Right ventricle myocardium superior (tissue), 1 donor: Measurements from ENCODE around the gene VMA21. TPM values are rescaled to one million over a fixed set of nuclear protein-coding genes. Genes with fewer than 3 reads are reported as not detected.

ENCODE experiments used
- ATAC-seq: fragments of 200-7000 bp; cut with Tn5 transposase; one replicate; pipeline ENCODE4 v1.9.1; 2020; ENCODE audit warnings: mild to moderate bottlenecking; ENCODE audit not compliant: poor library complexity
- DNase-seq: peaks from one replicate; pipeline ENCODE4 v3.0.0-alpha.2; 2020
- intact Hi-C: fragments of 100-400 bp; cut with DNase I; formaldehyde crosslinking; loops from one replicate; pipeline ENCODE4 v1.11.2; 2022
- long read RNA-seq: library from polyadenylated mRNA; unstranded; transcript quantifications from one replicate; pipeline ENCODE4 v2.0.0, GENCODE V29; 2021
- total RNA-seq: library from RNA; stranded (reverse); fragmentation: NEBNext Ultra II Directional; extraction: Animal tissue kit (Norgen Biotek cat#: 25700); gene quantifications from one replicate; pipeline ENCODE4 v1.2.1, GENCODE V29; 2021
- donor health status: DM: no; HTN: yes; CAD: no; lungs with severe emphysema.

The VMA21 gene
- 17.2 TPM for total RNA-seq
- long read RNA-seq, full-length matches to known transcripts: 23 of 26 reads
- long read RNA-seq, partial matches to known transcripts: 0 of 26 reads
- long read RNA-seq, other reads (novel, unspliced or antisense): 3 of 26 reads

- intact Hi-C loops: no loop called here
- peak; percentile 96 for DNase-seq
- peak; percentile 100 for ATAC-seq
These were observed at the start of gene VMA21 for GRCh38 chrX:151396825-151397740. Gene VMA21, plus strand, starts transcription at chrX:151397206. Its CDS starts 103 bp downstream, at chrX:151397309.

GRCh38 chrX:151359341-151359740 lies 37.7 kb upstream of the VMA21 start:
- ATAC-seq (no peak), DNase-seq (no peak)
- intact Hi-C loops: no loop called here

GRCh38 chrX:151359931-151360871 lies 36.8 kb upstream of the VMA21 start:
- peak; percentile 74 for ATAC-seq
- intact Hi-C loops: no loop called here
- DNase-seq: no peak

GRCh38 chrX:151363316-151363715 lies 33.7 kb upstream of the VMA21 start:
- intact Hi-C loops: no loop called here
- no peak for DNase-seq
- ATAC-seq: no peak

- intact Hi-C loops: no loop called here
- DNase-seq (no peak), ATAC-seq (no peak)
These were observed 31.4 kb upstream of the VMA21 start for GRCh38 chrX:151365579-151365978.

GRCh38 chrX:151370906-151371305 lies 26.1 kb upstream of the VMA21 start:
- intact Hi-C loops: no loop called here
- ATAC-seq: no peak
- no peak for DNase-seq

GRCh38 chrX:151384807-151385206 lies 12.2 kb upstream of the VMA21 start:
- ATAC-seq (no peak), DNase-seq (no peak)
- intact Hi-C loops: no loop called here

GRCh38 chrX:151386838-151387459 lies 10.1 kb upstream of the VMA21 start:
- DNase-seq (no peak), ATAC-seq (peak; percentile 51)
- intact Hi-C loops: no loop called here

GRCh38 chrX:151391722-151392121 lies 5.3 kb upstream of the VMA21 start:
- intact Hi-C loops: no loop called here
- DNase-seq: no peak

GRCh38 chrX:151393514-151393913 lies 3.5 kb upstream of the VMA21 start:
- intact Hi-C loops: no loop called here
- ATAC-seq (no peak), DNase-seq (no peak)

More at GRCh38 chrX:151391722-151392121, 5.3 kb upstream of the VMA21 start:
- no peak for ATAC-seq

GRCh38 chrX:151396042-151396824 lies 773 bp upstream of the VMA21 start:
- intact Hi-C loops: no loop called here
- ATAC-seq (peak; percentile 49), DNase-seq (peak; percentile 40)

GRCh38 chrX:151397741-151398070 lies 700 bp downstream of the VMA21 start:
- intact Hi-C loops: no loop called here
- ATAC-seq: no peak
- DNase-seq: no peak

- intact Hi-C loops: no loop called here
- no peak for ATAC-seq
These were observed 1.3 kb downstream of the VMA21 start for GRCh38 chrX:151398346-151398745.

GRCh38 chrX:151402719-151403390 lies 5.8 kb downstream of the VMA21 start:
- DNase-seq: peak; percentile 48
- intact Hi-C loops: no loop called here
- peak; percentile 80 for ATAC-seq

More at GRCh38 chrX:151398346-151398745, 1.3 kb downstream of the VMA21 start:
- DNase-seq: no peak

- intact Hi-C loops: no loop called here
- DNase-seq (no peak), ATAC-seq (no peak)
These were observed 19.6 kb downstream of the VMA21 start for GRCh38 chrX:151416579-151416978.

GRCh38 chrX:151419782-151420181 lies 22.8 kb downstream of the VMA21 start:
- no peak for DNase-seq
- intact Hi-C loops: no loop called here
- no peak for ATAC-seq

- ATAC-seq (no peak), DNase-seq (no peak)
- intact Hi-C loops: no loop called here
These were observed 27.5 kb downstream of the VMA21 start for GRCh38 chrX:151424505-151424904.

GRCh38 chrX:151448509-151448908 lies 51.5 kb downstream of the VMA21 start:
- DNase-seq (no peak), ATAC-seq (no peak)
- intact Hi-C loops: no loop called here
